ENCODE results near the gene UROD.

DNA sequence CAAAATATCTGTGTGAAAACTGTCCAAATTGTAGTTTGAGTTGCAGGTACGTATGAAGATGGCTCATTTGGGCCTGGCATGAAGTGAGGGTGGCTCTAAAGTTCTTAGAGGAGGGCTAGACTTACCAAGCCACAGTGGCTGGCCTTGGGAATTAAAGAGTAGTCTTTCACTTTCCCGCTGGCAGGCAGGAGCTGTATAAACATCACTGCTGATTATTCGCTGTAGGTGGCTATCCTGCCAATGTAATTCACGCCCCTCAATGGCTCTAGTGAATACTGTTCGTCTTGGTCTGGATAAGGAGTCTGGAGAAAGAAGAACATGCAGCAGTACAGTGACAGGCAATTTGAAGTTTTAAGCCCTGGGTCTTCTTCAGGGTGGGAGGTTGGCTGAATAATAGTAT lies 31.0 kb downstream of the UROD start:
- TF ChIP-seq, protein P1, sequence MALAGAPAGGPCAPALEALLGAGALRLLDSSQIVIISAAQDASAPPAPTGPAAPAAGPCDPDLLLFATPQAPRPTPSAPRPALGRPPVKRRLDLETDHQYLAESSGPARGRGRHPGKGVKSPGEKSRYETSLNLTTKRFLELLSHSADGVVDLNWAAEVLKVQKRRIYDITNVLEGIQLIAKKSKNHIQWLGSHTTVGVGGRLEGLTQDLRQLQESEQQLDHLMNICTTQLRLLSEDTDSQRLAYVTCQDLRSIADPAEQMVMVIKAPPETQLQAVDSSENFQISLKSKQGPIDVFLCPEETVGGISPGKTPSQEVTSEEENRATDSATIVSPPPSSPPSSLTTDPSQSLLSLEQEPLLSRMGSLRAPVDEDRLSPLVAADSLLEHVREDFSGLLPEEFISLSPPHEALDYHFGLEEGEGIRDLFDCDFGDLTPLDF (CRISPR knock-in tag; IDR thresholded peaks at IDR 0.05) = no peak
- TF ChIP-seq, protein P2, sequence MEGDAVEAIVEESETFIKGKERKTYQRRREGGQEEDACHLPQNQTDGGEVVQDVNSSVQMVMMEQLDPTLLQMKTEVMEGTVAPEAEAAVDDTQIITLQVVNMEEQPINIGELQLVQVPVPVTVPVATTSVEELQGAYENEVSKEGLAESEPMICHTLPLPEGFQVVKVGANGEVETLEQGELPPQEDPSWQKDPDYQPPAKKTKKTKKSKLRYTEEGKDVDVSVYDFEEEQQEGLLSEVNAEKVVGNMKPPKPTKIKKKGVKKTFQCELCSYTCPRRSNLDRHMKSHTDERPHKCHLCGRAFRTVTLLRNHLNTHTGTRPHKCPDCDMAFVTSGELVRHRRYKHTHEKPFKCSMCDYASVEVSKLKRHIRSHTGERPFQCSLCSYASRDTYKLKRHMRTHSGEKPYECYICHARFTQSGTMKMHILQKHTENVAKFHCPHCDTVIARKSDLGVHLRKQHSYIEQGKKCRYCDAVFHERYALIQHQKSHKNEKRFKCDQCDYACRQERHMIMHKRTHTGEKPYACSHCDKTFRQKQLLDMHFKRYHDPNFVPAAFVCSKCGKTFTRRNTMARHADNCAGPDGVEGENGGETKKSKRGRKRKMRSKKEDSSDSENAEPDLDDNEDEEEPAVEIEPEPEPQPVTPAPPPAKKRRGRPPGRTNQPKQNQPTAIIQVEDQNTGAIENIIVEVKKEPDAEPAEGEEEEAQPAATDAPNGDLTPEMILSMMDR (IDR thresholded peaks at IDR 0.05) = no peak
- TF ChIP-seq CREM (CRISPR knock-in tag; IDR thresholded peaks at IDR 0.05) (no peak), ETV6 (CRISPR knock-in tag; IDR thresholded peaks at IDR 0.05) (no peak), SP1 (CRISPR knock-in tag; conservative IDR thresholded peaks at IDR 0.05) (no peak), ELF4 (CRISPR knock-in tag; IDR thresholded peaks at IDR 0.05; ENCODE audit: low read depth) (no peak), IRF2 (CRISPR knock-in tag; IDR thresholded peaks at IDR 0.05; ENCODE audit: borderline replicate concordance, low read depth) (no peak)
- TF ChIP-seq, protein P3, sequence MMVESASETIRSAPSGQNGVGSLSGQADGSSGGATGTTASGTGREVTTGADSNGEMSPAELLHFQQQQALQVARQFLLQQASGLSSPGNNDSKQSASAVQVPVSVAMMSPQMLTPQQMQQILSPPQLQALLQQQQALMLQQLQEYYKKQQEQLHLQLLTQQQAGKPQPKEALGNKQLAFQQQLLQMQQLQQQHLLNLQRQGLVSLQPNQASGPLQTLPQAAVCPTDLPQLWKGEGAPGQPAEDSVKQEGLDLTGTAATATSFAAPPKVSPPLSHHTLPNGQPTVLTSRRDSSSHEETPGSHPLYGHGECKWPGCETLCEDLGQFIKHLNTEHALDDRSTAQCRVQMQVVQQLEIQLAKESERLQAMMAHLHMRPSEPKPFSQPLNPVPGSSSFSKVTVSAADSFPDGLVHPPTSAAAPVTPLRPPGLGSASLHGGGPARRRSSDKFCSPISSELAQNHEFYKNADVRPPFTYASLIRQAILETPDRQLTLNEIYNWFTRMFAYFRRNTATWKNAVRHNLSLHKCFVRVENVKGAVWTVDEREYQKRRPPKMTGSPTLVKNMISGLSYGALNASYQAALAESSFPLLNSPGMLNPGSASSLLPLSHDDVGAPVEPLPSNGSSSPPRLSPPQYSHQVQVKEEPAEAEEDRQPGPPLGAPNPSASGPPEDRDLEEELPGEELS (CRISPR knock-in tag; IDR thresholded peaks at IDR 0.05) = no peak
